Activated T-helper 1 cell treated with Interleukin-2 at 50 U/mL for 16 hours (primary cell): ENCODE results near the gene LGALS14.
"Not testable (repeated sequence)": the region's sequence is repeated elsewhere in the genome, so short reads cannot be mapped to it uniquely, and the experiment has no call there.

Experiments used
- DNase-seq: peaks from one replicate; pipeline ENCODE4 v3.0.0-alpha.2; 2020; ENCODE audit warnings: low read depth

LGALS14 gene, protein sequence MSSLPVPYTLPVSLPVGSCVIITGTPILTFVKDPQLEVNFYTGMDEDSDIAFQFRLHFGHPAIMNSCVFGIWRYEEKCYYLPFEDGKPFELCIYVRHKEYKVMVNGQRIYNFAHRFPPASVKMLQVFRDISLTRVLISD

DNA sequence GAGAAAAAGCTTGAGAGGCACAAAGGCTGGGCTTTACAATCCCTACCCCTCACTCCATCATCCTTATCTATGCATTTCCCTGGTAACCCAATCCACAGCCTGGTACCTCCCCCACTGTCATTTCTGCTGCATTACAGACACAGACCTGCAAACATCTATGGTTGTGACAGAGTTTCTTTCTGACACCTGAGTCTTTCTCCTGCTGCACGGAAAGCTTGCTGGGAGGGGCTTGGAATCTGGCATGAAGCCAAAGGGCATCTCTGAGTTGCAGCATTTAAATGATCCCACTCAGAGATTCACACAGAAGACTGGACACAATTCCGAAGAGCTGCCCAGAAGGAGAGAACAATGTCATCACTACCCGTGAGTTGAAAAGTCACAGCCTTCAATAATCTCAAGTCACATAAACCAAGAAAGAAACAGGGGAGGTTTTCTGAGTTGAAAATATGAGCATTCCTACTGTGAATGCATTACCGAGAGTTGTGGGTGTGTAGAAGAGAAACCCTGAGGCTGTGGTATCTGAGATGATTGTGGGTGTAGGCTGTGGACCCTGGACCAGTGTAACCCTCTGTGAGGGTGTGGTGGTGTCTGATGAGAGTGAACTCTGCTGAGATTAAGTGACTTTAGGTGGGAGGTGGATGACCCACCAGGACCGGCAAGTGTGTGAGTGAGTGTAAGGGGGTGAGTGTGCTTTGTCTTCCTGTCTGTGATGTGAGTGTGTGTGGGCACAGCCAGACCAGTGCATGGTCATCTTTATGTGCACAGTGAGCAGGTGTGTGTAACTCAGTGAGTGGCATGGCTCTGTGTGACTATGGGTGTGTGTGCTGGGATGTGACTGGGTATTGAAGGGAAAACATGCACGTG, at the start of gene LGALS14:
TSS of gene LGALS14 (plus strand) at position 301 of the 864 bp plus-strand sequence. CDS start at position 349, 48 bp downstream.
- no peak for DNase-seq

DNA sequence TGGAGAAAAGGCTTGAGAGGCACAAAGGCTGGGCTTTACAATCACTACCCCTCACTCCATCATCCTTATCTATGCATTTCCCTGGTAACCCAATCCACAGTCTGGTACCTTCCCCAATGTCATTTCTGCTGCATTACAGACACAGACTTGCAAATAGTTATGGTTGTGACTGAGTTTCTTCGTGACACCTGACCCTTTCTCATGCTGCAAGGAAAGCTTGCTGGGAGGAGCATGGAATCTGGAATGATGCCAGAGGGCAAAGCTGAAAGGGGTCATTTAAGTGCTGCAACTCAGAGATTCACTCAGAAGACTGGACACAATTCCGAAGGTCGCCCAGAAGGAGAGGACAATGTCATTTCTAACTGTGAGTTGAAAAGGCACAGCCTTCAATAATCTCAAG, 48.7 kb upstream of the LGALS14 start, which contains the start of gene LGALS16:
TSS of gene LGALS16 (plus strand) at position 301 of the 400 bp plus-strand sequence. CDS start at position 350, 49 bp downstream.
- no peak for DNase-seq

DNA sequence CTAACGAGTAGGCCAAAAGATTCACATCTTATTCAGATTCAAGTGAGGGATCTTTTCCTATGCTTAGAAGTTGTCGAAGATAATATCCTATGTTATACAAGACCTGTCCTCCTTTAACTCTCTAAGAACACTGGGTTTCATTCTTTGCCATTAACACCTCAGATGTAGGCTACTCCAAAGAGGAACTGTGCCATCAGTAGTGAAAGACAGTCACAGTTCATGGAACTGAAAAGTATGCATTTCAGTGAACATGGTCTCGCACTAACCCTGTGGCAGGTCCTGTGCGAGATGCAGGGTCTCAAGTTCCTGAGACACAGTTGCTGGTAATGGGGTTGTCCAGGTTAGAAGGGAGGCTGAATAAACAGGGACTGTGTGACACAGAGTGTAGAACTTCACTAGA, 44.5 kb upstream of the LGALS14 start:
- DNase-seq: no peak

DNA sequence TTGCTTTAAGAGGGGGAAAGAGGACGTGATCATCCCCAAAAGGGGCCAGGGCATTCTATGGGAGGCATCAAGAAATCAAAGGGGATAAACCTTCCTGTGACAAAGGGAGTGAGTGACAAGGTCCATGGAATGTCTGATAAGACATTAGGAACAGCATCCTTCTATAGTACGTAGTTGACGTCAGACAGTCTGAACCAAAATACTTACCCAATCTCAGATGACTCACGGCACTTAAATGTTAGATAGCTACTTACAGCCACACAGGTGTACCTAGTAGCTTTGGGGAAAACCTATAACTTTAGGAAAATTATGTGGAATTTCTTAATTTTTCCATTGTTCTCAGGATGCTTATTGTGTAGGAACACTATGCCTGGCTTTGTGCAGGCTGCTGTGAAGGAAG, 43.6 kb upstream of the LGALS14 start:
- no peak for DNase-seq

DNA sequence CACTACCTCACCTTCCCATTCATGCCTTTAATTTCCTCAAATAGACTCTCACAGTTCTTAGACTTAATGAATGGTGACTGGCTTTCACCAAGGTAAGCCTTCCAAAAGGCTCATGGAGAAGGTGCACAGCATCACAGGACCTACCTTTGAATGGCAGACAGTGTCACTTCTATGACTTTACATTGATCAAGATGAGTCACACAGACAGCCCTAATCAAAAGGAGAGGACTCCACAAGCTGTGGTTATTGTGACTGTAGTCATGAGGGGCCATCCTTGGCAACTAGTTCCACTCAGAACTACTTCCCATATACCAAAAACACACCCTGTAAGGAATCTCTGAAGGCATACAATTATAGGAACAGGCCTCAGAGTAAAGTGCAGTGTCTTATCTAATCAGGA, 42.7 kb upstream of the LGALS14 start:
- no peak for DNase-seq

DNA sequence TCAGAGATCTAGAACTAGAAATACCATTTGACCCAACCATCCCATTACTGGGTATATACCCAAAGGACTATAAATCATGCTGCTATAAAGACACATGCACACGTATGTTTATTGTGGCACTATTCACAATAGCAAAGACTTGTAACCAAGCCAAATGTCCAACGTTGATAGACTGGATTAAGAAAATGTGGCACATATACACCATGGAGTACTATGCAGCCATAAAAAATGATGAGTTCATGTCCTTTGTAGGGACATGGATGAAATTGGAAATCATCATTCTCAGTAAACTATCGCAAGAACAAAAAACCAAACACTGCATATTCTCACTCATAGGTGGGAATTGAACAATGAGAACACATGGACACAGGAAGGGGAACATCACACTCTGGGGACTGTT, 34.4 kb upstream of the LGALS14 start:
- DNase-seq: not testable (repeated sequence)

DNA sequence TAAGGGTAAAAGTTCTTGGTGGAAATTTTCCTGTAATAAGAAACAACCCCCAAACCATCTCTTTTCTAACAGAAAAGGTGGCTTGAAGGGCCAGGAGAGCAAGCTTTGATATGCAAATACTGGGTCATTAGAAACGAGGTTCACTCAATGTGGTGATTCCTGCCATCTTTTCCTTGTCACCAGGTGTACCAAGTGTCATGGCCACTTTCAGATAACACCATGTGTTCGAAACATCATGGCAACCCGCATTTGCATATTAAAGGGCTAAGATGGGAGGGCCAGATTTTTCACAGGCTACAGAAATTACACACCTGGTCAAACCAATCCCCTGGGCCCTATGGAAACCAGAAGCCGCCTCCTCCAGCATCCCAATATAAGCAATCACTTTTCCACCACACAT, 33.3 kb upstream of the LGALS14 start:
- DNase-seq: no peak

DNA sequence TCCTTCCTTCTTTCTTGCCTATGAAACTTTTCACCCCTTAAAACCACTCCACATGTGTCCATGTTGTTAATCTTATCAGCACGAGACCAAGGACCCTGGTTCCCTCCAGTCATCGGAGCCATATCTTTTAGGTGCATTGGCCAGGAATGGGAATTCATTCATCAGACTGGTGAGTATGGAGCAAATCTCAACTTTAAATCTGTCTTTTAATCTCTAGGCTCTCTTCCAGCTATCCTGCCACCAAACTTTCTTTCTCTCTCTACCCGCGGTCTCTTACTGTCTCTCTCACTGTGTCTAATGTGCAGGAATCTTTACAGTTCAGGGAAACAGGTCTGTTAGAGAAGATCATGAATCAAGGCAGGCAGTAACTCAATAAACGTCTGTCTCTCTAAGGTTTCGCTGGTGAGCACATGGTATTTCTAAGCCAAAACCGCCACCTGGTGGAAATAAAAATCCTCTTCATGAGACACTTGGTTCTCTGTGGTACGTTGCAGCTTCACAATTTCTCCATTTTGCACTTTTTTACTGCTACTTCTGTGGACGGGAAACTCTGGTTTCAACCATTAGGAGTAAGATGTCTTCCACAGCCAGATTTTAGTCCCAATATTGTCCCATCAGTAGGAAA, 32.4 kb upstream of the LGALS14 start:
- DNase-seq: no peak

DNA sequence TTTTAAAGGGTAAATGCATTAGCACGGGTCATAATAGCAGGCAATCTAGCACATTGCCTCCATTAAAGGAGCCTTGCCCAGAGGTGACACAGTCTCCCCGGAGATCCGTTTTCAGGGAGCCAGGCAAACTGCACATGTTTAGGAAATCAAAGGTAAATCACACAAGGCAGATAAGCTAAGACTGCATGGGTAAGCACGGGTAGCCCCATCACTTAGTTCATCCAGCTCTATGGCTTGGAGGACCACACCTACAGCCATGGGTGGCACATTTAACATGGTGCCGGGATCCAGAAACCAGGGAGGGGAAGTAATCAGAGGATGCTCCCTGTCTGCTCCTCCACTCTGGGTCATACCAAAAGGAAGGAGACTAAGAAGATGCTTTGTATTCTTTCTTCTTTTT, 31.8 kb upstream of the LGALS14 start:
- DNase-seq: no peak

DNA sequence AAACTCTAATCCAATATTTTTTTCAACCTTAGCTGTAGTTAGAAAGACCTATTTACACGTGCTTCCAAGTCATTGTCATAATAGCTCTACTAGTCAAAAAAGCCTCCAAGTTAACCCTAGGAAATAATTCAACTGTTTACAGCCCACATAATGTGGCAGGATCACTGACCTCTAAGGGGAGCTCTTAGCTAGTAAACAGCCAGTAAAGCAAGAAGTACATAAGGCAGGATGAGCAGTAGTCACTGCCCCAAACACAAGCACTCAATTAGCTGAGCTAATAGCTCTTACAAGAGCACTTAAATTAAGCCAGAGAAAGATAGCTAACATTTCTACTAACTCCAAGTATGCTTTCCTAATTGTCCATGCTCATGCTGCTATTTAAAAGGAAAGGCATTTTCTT, 30.4 kb upstream of the LGALS14 start:
- not testable (repeated sequence) for DNase-seq

DNA sequence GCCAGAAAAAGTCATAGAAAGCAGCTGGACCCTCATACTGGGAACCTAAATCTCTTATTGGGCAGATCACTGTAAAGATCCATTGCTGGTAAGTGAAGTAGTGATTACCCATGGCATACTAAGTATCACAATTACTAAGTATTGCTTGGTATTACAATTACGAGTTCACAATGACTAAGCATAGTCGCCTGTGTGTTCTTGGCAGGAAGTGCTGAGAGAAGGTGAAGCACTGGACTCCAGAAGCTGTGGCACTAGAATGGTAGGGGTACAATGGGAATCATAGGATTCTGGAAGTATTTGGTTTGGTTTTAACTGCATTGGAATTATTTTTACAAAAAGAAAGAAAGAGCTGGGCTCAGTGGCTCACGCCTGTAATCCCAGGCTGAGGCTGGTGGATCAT, 28.3 kb upstream of the LGALS14 start:
- no peak for DNase-seq

DNA sequence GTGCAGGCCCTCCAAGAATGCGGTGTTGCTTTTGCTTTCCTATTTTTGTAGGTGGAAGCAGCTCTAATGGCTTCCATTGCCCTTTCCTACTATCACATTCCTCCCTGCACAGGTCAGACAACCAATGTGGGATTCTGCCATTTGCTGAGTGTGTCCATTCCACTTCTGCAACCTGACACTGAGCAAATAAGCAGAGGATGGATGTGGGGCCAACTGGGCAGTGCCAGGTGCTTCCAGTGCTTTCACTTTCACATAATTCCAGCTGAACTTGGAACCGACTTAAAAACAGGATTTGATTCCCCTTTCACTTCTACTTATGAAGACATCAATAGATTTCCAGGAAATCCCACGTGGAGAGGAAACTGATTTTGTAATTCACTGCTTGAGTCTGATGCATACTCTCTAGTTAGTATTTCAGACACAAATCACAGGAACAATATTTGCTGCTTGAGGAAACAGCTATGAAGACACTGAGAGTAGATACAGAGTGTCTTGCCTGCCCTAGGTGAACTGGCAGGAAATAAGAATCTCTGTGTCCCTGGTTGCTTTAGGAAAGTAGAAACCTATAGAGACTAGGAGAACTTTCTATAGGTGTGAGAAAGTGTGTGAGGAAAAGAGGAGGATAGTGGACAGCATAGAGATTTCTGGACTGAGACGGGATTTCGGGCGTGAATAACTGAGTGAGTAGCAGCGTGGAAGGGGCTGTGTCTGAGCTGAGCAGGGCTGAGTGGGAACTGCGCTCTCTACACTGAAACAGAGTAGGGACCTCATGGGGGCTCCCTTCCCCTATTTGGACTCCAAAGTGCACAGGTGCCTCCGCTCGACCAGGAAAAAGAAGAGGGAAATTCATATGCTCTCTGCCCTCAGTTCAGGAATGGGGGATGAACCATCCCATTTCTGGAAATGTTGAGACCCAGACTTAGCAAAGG, 26.1 kb upstream of the LGALS14 start:
- no peak for DNase-seq

DNA sequence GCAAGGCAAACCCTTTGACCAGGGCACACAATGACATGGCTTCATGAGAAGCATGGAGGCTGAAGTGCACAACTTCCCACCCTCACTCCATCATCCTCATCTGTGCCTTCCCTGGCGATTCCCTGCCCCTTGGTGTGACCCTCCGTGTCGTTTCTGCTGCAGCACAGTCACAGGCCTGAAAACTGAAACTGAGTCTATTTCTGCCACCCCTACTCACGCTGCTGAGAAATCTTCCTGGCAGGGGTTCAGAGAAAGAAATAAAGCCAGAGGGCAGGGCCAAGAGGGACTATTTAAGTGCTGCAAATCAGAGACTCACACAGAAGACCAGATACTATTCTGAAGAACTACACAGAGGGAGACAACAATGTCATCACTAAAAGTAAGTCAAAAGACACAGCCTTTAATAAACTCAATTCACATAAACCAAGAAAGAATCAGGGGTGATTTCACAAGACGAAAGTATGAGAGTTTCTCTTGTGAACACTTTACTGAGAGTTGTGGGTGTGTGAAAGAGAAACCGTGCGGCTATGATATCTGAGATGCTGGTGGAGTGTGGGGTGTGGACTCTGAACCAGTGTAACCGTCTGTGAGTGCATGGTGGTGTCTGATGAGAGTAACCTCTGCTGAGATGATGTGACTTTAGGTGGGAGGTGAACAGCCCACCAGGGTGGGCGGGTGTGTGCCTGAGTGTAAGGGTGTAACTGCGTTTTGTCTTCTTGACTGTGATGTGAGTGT, 25.1 kb upstream of the LGALS14 start:
- no peak for DNase-seq

DNA sequence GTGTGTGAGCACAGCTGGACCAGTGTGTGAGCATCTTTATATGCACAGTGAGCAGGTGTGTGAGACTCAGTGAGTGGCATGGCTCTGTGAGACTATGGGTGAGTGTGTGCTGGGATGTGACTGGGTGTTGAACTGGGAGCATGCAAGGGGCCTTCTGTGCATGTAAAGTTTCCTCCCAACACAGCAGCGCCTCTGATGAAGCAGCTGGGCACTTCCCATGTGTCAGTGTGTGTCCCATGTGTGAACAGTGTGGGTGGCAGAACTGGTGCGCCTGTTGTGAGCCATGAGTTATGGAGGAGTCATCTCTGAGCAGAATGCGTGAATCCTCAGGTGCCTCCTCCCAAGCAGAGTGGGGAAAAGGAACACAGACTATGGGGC, 24.5 kb upstream of the LGALS14 start:
- no peak for DNase-seq

DNA sequence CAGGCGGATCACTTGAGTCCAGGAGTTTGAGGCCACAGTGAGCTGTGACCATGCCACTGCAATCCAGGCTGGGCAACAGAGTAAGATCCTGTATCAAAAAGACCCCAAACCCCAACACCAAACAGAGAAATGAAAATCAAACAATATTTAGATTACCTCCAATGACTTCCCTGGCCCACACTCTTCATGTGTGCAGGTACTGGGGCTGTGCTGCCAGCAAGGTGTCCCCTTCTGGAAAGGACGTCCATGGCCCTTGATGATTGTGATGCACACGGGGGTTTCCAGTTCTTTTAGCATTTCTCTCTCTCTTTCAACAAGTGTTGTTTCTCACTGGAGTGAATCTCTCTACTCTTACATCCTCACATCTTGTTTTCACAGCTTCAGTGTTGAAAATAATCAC, 23.7 kb upstream of the LGALS14 start:
- no peak for DNase-seq

DNA sequence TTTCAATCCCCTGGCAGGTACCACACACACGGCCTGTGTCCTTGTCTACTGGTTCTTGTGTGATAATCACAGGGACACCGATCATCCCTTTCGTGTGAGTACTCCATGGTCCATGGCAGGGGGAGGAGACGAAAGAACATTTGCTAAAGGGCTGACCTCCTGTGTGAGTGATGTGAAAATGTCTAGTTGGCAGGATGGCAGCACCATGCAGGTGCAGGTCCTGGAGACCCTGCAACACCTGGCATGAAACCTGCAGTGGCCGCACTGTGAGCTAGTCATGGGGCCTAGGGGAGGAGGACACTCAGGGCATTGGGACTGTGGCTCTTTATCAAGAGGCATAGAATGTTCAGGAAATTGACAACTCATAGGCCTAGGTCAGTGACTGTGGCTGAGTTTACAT, 22.9 kb upstream of the LGALS14 start:
- no peak for DNase-seq

DNA sequence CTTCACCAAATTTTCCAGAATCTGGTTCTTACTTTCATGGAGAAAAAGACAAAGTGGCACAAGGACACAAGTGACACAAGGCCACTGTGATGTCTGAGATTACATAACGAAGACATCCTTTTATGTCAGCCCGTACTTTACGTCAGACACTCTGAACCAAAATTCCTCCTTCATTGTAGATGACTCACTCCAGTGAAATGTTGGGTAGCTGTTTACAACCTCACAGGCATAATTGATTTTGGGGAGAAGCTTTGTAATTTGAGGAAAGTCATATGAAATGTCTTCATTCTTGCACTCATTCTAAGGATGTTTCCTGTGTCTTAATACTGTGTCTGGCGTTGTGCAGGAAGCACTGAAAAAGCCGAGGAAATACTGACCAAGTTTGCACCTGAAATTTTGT, 20.0 kb upstream of the LGALS14 start:
- no peak for DNase-seq

DNA sequence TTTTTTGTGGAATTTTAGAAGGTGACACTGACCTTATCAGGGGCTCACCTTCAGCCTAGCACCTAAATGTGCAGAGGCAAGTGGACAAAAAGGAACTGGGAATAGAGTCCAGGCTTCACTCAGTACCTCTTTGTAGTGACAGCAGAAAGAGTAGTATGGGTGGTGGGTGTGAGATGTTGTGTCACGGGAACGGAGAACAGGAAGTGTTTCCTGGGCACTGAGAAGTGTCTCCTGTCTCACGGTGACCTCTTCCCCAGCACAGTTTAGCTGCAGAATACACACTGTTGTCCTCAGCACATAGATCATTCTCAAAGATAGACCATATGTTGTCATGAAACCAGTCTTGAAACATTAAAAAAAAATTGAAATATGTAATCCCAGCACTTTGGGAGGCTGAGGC, 17.5 kb upstream of the LGALS14 start:
- no peak for DNase-seq

DNA sequence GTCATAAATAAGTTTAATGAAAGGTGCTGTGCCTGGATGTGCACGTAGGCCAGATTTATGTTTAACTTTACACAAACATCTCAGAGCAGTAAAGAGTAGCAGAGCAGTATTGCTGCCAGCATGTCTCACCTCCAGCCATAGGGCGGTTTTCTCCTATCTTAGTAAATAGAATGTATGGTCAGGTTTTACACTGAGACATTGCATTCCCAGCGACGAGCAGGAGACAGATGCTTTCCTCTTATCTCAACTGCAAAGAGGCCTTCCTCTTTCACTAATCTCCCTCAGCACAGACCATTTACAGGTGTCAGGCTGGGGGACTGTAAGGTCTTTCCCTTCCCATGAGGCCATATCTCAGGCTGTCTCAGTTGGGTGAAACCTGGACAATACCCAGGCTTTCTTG, 15.6 kb upstream of the LGALS14 start:
- not testable (repeated sequence) for DNase-seq

DNA sequence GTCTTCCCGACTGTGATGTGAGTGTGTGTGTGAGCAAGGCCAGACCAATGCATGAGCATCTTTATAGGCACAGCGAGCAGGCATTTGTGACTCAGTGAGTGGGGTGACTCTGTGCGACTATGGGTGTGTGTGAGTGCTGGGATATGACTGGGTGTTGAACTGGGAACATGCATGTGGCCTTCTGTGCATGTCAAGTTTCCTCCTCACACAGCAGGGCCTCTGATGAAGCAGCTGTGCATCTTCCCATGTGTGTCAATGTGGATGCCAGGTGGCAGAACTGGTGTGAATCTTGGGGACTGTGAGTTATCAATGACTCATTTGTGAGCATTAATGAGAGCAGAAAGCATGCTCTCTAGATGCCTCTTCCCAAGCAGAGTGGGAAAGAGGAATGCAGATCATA, 12.1 kb upstream of the LGALS14 start:
- DNase-seq: no peak

DNA sequence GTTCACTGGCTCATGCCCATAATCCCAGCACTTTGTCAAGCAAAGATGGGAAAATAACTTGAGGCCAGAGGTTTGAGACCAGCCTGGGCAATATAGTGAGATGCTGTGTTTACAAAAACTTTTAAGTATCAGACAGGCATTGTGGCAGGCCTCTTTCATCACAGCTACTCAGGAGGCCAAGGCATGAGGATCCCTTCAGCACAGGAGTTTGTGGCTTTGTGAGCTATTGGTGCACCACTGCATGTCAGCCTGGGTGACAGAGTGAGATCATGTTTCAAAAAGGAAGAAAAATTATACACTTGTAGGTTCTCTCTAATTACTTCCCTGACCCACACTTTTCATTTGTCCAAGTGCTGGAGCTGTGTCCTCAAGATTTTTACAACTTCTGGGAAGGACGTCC, 11.5 kb upstream of the LGALS14 start:
- no peak for DNase-seq

DNA sequence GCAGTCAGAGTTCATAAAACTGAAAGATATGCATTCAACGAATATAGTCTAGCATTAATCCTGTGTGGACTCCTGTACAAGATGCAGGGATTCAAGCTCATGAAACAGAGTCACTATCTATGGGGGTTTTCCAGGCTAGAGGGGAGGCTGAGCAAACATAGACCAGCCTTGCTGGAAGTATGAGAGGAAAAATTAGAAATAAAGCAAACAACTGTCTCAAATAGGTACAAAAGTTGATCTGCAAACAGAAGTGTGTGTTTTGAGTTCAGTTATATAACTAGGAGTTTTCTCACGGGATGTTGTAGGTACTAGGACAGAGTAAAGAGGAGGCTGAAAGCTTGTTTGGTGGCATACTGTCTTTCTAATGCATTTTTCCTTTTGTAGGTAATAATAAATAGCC, 8.5 kb upstream of the LGALS14 start:
- DNase-seq: no peak
